H9 (cell line): ENCODE data around the gene ADGRB3. TPM values are rescaled to one million over a fixed set of nuclear protein-coding genes. Genes with fewer than 3 reads are reported as not detected.

Experiments
- DNase-seq: peaks from one replicate; pipeline ENCODE4 v3.0.0-alpha.2; 2017
- H2AFZ ChIP-seq: one replicate; pipeline ENCODE4 v1.6.1; 2013; ENCODE audit warnings: mild to moderate bottlenecking, low read length, control low read depth, moderate library complexity
- H2AK5ac ChIP-seq: 2 replicates; pipeline ENCODE4 v1.6.1; 2013; ENCODE audit warnings: low read length, control low read depth, mixed read lengths; ENCODE audit not compliant: insufficient read length
- H2BK120ac ChIP-seq: one replicate; pipeline ENCODE4 v1.6.1; 2013; ENCODE audit warnings: low read depth, mild to moderate bottlenecking, low read length, control low read depth, inconsistent platforms; ENCODE audit not compliant: poor library complexity, severe bottlenecking
- H2BK12ac ChIP-seq: 2 replicates; pipeline ENCODE4 v1.6.1; 2013; ENCODE audit warnings: low read length, control low read depth, mixed read lengths, low read depth; ENCODE audit not compliant: insufficient read length
- H2BK15ac ChIP-seq: 2 replicates; pipeline ENCODE4 v1.6.1; 2013; ENCODE audit warnings: low read depth, low read length, control low read depth
- H2BK20ac ChIP-seq: one replicate; pipeline ENCODE4 v1.6.1; 2013; ENCODE audit warnings: low read depth, mild to moderate bottlenecking, low read length, control low read depth, inconsistent platforms; ENCODE audit not compliant: poor library complexity, severe bottlenecking
- H2BK5ac ChIP-seq: 2 replicates; pipeline ENCODE4 v1.6.1; 2013; ENCODE audit warnings: low read length, control low read depth, mixed read lengths; ENCODE audit not compliant: insufficient read length
- H3K14ac ChIP-seq: 2 replicates; pipeline ENCODE4 v1.6.1; 2013; ENCODE audit warnings: low read length, control low read depth; ENCODE audit not compliant: insufficient read depth
- H3K18ac ChIP-seq: 2 replicates; pipeline ENCODE4 v1.6.1; 2013; ENCODE audit warnings: low read depth, mild to moderate bottlenecking, mixed read lengths, low read length, control low read depth; ENCODE audit not compliant: insufficient read length
- H3K23ac ChIP-seq: 2 replicates; pipeline ENCODE4 v1.6.1; 2013; ENCODE audit warnings: low read length, control low read depth, mixed read lengths, low read depth; ENCODE audit not compliant: insufficient read length
- H3K23me2 ChIP-seq: 2 replicates; pipeline ENCODE4 v1.6.1; 2013; ENCODE audit warnings: low read depth, mild to moderate bottlenecking, mixed read lengths, low read length, control low read depth; ENCODE audit not compliant: insufficient read length, poor library complexity, severe bottlenecking
- H3K27ac ChIP-seq: 2 replicates; pipeline ENCODE4 v1.5.1; 2013; ENCODE audit warnings: low read length, control low read depth, mixed read lengths, low read depth; ENCODE audit not compliant: insufficient read length
- H3K27me3 ChIP-seq: 2 replicates; pipeline ENCODE4 v1.6.1; 2013; ENCODE audit warnings: low read length, control low read depth, inconsistent platforms; ENCODE audit not compliant: insufficient read depth
- H3K4ac ChIP-seq: 2 replicates; pipeline ENCODE4 v1.6.1; 2013; ENCODE audit warnings: low read depth, mild to moderate bottlenecking, control low read depth, inconsistent platforms, low read length, moderate library complexity
- H3K4me1 ChIP-seq: 2 replicates; pipeline ENCODE4 v1.6.1; 2013; ENCODE audit warnings: low read length, control low read depth, inconsistent platforms; ENCODE audit not compliant: insufficient read depth
- H3K4me2 ChIP-seq: 2 replicates; pipeline ENCODE4 v1.6.1; 2013; ENCODE audit warnings: low read length, control low read depth, mixed read lengths; ENCODE audit not compliant: insufficient read length, insufficient read depth
- H3K56ac ChIP-seq: 2 replicates; pipeline ENCODE4 v1.6.1; 2013; ENCODE audit warnings: low read depth, mild to moderate bottlenecking, mixed read lengths, low read length, control low read depth; ENCODE audit not compliant: insufficient read length
- H3K79me1 ChIP-seq: 2 replicates; pipeline ENCODE4 v1.6.1; 2013; ENCODE audit warnings: low read depth, mild to moderate bottlenecking, moderate library complexity, low read length, control low read depth, inconsistent platforms; ENCODE audit not compliant: insufficient read depth, poor library complexity, severe bottlenecking
- H3K79me2 ChIP-seq: 2 replicates; pipeline ENCODE4 v1.6.1; 2013; ENCODE audit warnings: low read length, control low read depth, inconsistent platforms; ENCODE audit not compliant: insufficient read depth
- H3K9ac ChIP-seq: 2 replicates; pipeline ENCODE4 v1.6.1; 2013; ENCODE audit warnings: low read length, control low read depth, mixed read lengths; ENCODE audit not compliant: insufficient read length; ENCODE audit errors: extremely low read depth
- H3K9me3 ChIP-seq: one replicate; pipeline ENCODE4 v1.6.1; 2013; ENCODE audit warnings: low read depth, low read length, inconsistent platforms; ENCODE audit not compliant: control insufficient read depth
- H3T11ph ChIP-seq: one replicate; pipeline ENCODE4 v1.6.1; 2013; ENCODE audit warnings: mild to moderate bottlenecking, low read length, control low read depth, inconsistent platforms
- H4K20me1 ChIP-seq: one replicate; pipeline ENCODE4 v1.6.1; 2013; ENCODE audit not compliant: control insufficient read depth, insufficient read length, insufficient read depth
- H4K5ac ChIP-seq: 2 replicates; pipeline ENCODE4 v1.6.1; 2013; ENCODE audit warnings: low read depth, mild to moderate bottlenecking, mixed read lengths, low read length, control low read depth; ENCODE audit not compliant: insufficient read length
- H4K8ac ChIP-seq: replicated peaks from 2 replicates; pipeline ENCODE4 v1.6.1; 2013; ENCODE audit warnings: low read length, control low read depth, mixed read lengths, low read depth; ENCODE audit not compliant: insufficient read length
- H4K91ac ChIP-seq: 2 replicates; pipeline ENCODE4 v1.6.1; 2013; ENCODE audit warnings: low read depth, mild to moderate bottlenecking, moderate library complexity, mixed read lengths, low read length, control low read depth; ENCODE audit not compliant: insufficient read length
- H3K27ac Mint-ChIP-seq, 3 experiments: 2 replicates in 2 of 3; 3 replicates in 1 of 3; pipeline ENCODE4 v1.8.0; 2020 to 2021; ENCODE audit warnings: mixed read lengths in 3 of 3, mild to moderate bottlenecking in 1 of 3, moderate library complexity in 1 of 3
- H3K27me3 Mint-ChIP-seq: 2 replicates; pipeline ENCODE4 v1.8.0; 2021; ENCODE audit warnings: low read depth, mild to moderate bottlenecking, moderate library complexity, mixed read lengths
- H3K36me3 Mint-ChIP-seq, 3 experiments: 2 replicates in 2 of 3; 3 replicates in 1 of 3; pipeline ENCODE4 v1.8.0; 2020 to 2021; ENCODE audit warnings: low read depth in 3 of 3, mixed read lengths in 3 of 3; ENCODE audit not compliant: insufficient read depth in 1 of 3
- H3K4me1 Mint-ChIP-seq, 2 experiments: 2 replicates each; pipeline ENCODE4 v1.8.0; 2020; ENCODE audit warnings: mixed read lengths in 2 of 2
- H3K4me3 Mint-ChIP-seq, 2 experiments: 2 replicates in 1 of 2; 3 replicates in 1 of 2; pipeline ENCODE4 v1.8.0; 2020 to 2021; ENCODE audit warnings: mild to moderate bottlenecking in 2 of 2, mixed read lengths in 2 of 2, moderate library complexity in 1 of 2
- H3K9me3 Mint-ChIP-seq, 2 experiments: 2 replicates in 1 of 2; 3 replicates in 1 of 2; pipeline ENCODE4 v1.8.0; 2020; ENCODE audit warnings: mild to moderate bottlenecking in 2 of 2, mixed read lengths in 2 of 2, moderate library complexity in 1 of 2
- CTCF ChIP-seq: fragments of 200-600 bp; sonication (generic); conservative IDR thresholded peaks from 3 replicates; pipeline ENCODE4 v1.8.0; 2021; ENCODE audit warnings: antibody characterized with exemption, mild to moderate bottlenecking
- WGBS: extraction: QIAGEN DNeasy Blood & Tissue Kit; methylation state at CpG from one replicate; pipeline ENCODE4 v1.1.7; 2013; ENCODE audit warnings: missing lambda C conversion rate, low lambda C conversion rate, mixed read lengths; ENCODE audit not compliant: insufficient read length; ENCODE audit errors: extremely low coverage; 5-methylcytosine and 5-hydroxymethylcytosine counted together
- total RNA-seq: library from RNA; stranded (reverse); gene quantifications from 2 replicates; pipeline ENCODE4 v1.2.1, GENCODE V29; 2021

Gene ADGRB3
- total RNA-seq, 1 experiment from 2014 or later = 0.37 TPM

GRCh38 chr6:69294407-69294806 is 659.3 kb downstream of the ADGRB3 start:
- H3K36me3 Mint-ChIP-seq = no peaks in the 10 kb centered on the region
- Histone ChIP-seq H4K8ac (no peak overlapping the region), H2BK15ac (no peak overlapping the region), H3K79me1 (no peaks in the 10 kb centered on the region), H2AFZ (no peak overlapping the region), H4K91ac (no peak overlapping the region), H3K9ac (no peak overlapping the region), H3K4me2 (no peak overlapping the region), H2BK12ac (no peak overlapping the region), H3K9me3 (no peaks in the 10 kb centered on the region), H2AK5ac (no peak overlapping the region), H4K20me1 (no peaks in the 10 kb centered on the region), H3K27ac (no peak overlapping the region), H4K5ac (no peak overlapping the region), H3K79me2 (no peaks in the 10 kb centered on the region), H3K18ac (no peak overlapping the region), H2BK20ac (no peak overlapping the region), H2BK5ac (no peak overlapping the region), H2BK120ac (no peak overlapping the region), H3K14ac (no peak overlapping the region), H3K56ac (no peak overlapping the region), H3K27me3 (no peaks in the 10 kb centered on the region), H3K23ac (no peak overlapping the region), H3K23me2 (no peaks in the 10 kb centered on the region), H3K4ac (no peak overlapping the region), H3K4me1 (no peaks in the 10 kb centered on the region; the same call in 1 of the 2 replicates), H3T11ph (no peak overlapping the region)
- no peak overlapping the region for H3K4me3 Mint-ChIP-seq
- TF ChIP-seq CTCF = no peak
- peaks cover 2 to 4% of the 10 kb centered on the region in 2 experiments; a peak in 1 of 4 replicates for H3K4me1 Mint-ChIP-seq
- H3K27me3 Mint-ChIP-seq = no peaks in the 10 kb centered on the region
- H3K27ac Mint-ChIP-seq = no peak overlapping the region
- H3K9me3 Mint-ChIP-seq = no peaks in the 10 kb centered on the region
- no peak for DNase-seq
- WGBS = no CpG with 5 or more reads among the region's 5 CpGs
